GM10266 (cell line): ENCODE results near the gene CRACR2B.

Experiments
- DNase-seq: peaks from one replicate; pipeline ENCODE4 v3.0.0; 2012; ENCODE audit errors: extremely low spot score
- TF ChIP-seq, protein P1 (sequence below): IDR thresholded peaks from 2 replicates; pipeline ENCODE4 v1.5.1; 2012; ENCODE audit warnings: mild to moderate bottlenecking, low read depth; ENCODE audit not compliant: control insufficient read depth, insufficient read depth; ENCODE audit errors: missing control alignments

The CRACR2B gene

DNA sequence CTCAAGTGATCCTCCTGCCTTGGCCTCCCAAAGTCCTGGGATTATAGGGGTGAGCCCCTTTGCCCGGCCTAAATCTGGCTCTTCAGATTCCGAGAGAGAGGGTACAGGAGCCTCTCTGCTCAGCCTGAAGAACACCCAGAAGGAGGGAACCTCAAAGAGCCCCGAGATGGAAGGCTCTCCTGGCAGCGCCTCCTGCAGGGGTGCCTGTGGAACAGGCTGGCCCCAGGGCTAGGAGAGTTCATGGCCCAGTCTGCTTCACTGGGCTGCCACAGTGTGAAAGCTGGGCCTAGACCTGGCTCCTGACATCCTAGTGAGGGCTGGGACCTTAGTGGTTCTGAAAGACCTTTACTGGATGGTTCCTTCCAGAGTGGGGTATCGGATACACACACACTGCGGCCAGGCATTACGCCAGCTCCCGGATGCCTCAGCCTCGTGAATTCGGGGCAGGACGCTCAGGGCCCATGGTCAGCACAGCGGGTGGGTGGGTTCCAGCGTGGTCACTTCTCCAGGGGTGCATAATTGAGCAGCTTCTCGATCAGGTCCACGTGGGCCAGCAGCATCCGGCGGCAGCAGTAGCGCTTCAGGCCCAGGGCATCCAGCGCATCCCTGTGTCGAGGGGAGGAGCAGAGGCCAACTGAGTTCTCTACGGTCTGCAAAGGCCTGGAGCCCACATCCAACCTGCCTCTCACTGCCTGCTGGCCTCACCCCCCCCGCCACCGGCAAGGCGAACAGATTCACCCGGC lies 12.3 kb downstream of the CRACR2B start:
- no peak for DNase-seq
- TF ChIP-seq, protein P1, sequence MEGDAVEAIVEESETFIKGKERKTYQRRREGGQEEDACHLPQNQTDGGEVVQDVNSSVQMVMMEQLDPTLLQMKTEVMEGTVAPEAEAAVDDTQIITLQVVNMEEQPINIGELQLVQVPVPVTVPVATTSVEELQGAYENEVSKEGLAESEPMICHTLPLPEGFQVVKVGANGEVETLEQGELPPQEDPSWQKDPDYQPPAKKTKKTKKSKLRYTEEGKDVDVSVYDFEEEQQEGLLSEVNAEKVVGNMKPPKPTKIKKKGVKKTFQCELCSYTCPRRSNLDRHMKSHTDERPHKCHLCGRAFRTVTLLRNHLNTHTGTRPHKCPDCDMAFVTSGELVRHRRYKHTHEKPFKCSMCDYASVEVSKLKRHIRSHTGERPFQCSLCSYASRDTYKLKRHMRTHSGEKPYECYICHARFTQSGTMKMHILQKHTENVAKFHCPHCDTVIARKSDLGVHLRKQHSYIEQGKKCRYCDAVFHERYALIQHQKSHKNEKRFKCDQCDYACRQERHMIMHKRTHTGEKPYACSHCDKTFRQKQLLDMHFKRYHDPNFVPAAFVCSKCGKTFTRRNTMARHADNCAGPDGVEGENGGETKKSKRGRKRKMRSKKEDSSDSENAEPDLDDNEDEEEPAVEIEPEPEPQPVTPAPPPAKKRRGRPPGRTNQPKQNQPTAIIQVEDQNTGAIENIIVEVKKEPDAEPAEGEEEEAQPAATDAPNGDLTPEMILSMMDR: peak; percentile 37

DNA sequence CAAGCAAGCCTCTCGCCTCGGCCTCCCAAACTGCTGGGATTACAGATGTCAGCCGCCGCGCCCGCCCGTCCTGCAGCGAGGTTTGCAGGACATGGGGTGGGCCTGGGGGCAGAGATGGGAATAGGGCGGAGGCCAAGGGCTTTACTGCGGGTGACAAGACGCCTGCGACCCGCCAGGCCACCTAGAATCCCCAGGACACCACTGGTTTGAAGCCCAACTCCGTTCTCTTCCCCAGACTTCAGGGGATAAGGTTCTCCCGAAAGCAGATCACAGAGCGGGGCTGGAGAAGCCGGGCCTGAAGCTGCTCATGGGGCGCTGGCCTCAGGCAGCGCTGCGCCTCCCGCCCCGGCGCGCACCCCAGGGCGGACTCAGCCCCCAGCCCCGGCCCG lies 14.3 kb downstream of the CRACR2B start:
- TF ChIP-seq, protein P1: no peak
- DNase-seq: no peak

DNA sequence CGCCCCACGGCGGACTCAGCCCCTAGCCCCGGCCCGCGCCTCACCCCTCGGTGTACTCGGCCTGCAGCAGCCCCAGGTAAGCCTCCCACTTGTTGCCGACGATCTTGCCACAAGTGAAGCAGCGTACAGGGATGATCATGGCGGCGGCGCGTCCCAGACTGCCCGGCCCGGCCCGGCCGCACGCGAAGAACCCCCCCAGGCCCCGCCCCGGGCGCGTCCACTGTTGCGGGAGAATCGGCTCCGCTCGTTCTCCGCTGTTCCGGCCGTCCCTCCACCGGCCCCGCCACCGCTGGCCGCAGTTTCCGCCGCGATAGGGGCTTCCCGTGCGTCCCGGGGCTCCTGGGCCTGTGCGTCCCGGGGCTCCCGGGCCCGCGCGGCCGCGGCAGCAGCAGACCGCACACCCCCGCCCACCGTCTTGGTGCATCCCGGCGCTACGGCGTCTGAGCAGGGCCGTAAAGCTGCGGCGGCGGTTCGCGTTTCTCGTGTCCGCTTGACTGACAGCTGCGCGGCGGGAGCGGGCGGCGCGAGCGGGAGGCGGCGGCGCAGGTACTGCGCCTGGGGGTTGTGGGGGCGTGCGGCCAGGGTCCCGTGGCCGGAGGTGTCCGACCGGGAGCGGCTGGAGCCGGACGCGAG lies 14.8 kb downstream of the CRACR2B start, which contains the start of the genes POLR2L and TSPAN4:
Gene POLR2L, minus strand, starts transcription at position 160 of the 633 bp plus-strand sequence. Its CDS starts 21 bp downstream, at position 139.
Gene TSPAN4, plus strand, starts transcription at position 483 of the 633 bp plus-strand sequence. CDS start 7,453 bp downstream, outside the sequence.
- TF ChIP-seq, protein P1: no peak

DNA sequence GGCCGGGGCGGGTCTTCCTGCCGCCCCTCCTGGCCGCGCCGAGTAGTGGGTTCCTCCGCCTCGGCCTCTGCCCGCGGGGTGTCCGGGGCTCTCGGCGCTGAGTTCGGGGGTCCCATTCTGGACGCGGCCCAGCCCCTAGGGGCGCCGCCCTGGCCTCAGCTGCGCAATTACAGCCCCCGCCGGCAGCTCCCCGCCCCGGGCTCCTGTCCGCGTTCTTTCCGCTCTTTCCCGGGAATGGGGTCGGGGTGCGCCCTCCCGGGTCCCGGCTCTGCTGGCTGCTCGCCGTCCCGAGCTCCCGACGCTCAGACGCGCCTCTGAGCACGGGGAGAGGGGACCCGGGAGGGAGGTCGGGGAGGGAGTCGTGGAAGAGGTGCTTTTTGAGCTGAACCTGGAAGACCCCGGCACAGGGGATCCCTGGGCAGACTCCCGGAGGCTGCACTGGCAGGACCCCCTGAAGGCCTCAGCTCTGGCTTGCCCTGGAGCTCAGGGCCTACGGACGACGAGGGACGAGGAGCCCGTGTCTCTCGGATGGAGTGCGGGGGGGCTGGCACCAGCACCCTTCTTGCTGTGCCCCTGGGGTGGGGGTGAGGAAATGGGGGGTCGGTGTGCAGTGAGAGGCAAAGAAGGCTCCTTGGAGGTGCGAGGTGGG lies 15.5 kb downstream of the CRACR2B start:
- TF ChIP-seq, protein P1: peak; percentile 6
- no peak for DNase-seq

More for the DNA sequence above, 14.8 kb downstream of the CRACR2B start, which contains the start of the genes POLR2L and TSPAN4:
- peak; percentile 98 for DNase-seq

DNA sequence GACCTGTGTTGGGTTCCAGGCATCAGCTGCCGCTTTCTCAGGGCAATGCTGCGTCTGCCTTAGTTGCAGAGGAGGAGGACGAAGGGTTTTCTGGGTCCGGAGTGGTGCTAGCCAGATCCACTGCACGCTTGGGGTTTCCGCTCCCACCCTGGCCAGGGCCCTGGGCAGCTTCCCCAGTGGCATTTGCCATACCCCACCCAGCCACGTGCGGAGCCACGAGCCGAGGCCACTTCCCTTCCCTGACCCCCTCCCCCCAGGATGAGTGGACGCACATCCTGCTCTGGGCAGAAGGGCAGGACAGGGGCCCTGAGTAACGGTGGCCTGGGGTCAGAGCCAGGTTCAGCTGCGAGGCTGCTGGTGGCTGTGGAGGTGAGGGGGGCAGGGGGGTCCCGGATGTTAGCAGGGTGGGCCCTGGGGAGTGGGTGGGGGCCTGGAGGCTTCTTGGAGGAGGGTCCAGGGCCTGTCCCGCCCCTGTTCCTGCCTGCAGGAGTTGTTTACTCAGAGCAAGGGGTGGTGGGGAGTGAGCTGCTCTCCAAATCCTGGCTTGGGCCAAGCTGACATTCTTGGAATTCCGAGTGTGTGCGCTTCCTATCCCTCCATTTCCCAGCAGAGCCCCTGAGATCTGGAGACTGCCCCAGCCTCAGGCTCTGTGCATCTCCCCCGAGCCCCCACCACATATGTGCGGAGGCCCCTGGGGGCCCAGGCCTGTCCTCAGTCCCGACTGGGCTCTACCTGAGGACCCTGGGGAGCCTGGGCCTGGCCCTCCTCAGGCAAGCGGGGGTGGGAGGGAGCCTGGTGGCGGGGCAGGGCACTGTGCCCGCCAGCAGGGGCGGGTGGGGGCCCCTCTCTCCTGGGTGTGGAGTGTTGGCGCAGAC lies 16.3 kb downstream of the CRACR2B start:
- TF ChIP-seq, protein P1: no peak
- no peak for DNase-seq

DNA sequence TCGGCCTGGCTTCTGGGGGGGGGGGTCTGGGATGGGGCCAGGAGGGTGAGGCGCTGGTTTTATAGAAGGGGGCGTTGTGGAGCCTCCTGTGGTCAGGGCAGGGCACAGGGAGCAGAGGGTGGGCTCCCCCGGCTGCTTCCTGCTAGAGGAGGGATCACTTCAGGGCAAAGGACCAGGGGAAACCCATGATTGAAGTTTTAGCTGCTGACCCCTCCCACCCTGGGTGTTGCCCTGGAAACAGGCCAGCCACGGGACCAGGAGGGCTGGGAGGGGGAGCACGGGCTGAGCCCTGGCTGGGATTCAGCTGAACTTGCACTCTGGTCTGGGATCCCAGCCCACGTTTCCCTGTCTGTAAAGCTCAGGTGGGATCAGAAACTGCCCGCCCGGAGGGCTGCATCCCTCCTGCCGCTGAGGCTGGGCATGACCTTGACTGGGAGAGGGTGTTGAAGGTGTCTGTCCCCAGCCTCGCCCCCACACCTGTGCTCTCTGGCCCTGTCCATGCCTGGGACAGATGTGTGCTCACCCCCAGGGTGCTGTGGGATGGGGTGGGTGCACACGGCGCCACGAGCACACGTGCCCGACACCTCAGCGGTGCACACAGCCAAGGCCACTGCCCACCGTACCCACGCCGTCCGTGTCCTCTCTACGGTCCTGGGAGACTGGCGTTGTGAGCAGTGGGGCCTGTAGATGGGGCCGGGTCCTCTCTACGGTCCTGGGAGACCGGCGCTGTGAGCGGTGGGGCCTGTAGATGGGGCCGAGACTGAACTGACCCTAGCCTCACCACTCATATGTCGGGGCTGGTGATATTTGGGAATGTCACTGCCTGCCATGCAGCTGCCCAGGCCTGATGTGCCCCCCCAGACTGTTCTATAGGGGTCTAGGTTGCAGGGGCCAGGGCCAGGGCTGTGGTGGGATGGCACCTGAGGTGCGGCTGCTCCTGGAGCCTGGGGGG lies 17.2 kb downstream of the CRACR2B start:
- DNase-seq: peak; percentile 82
- TF ChIP-seq, protein P1: no peak
